IPS-20b (cell line): ENCODE data around the gene PDE1C.
"Not testable (repeated sequence)": the region's sequence is repeated elsewhere in the genome, so short reads cannot be mapped to it uniquely, and the experiment has no call there.

ENCODE experiments used
- H3K27ac ChIP-seq: one replicate; pipeline ENCODE4 v1.5.1; 2013; ENCODE audit warnings: low read length
- H3K27me3 ChIP-seq: 2 replicates; pipeline ENCODE4 v1.6.1; 2013; ENCODE audit warnings: mild to moderate bottlenecking, low read length, inconsistent platforms; ENCODE audit not compliant: insufficient read depth
- H3K36me3 ChIP-seq: 2 replicates; pipeline ENCODE4 v1.6.1; 2013; ENCODE audit warnings: low read depth, mild to moderate bottlenecking, inconsistent platforms, low read length, moderate library complexity; ENCODE audit not compliant: insufficient read depth
- H3K4me1 ChIP-seq: 2 replicates; pipeline ENCODE4 v1.6.1; 2013; ENCODE audit warnings: mild to moderate bottlenecking, control low read depth, inconsistent platforms, low read length, moderate library complexity; ENCODE audit not compliant: insufficient read depth
- H3K4me3 ChIP-seq: 2 replicates; pipeline ENCODE4 v1.5.1; 2013; ENCODE audit warnings: mild to moderate bottlenecking, low read length, inconsistent platforms
- H3K9ac ChIP-seq: 2 replicates; pipeline ENCODE4 v1.6.1; 2013; ENCODE audit warnings: low read depth, mild to moderate bottlenecking, inconsistent platforms, low read length, moderate library complexity
- H3K9me3 ChIP-seq: 2 replicates; pipeline ENCODE4 v1.6.1; 2013; ENCODE audit warnings: mild to moderate bottlenecking, low read depth, low read length, inconsistent platforms; ENCODE audit not compliant: insufficient read depth

Gene PDE1C

DNA sequence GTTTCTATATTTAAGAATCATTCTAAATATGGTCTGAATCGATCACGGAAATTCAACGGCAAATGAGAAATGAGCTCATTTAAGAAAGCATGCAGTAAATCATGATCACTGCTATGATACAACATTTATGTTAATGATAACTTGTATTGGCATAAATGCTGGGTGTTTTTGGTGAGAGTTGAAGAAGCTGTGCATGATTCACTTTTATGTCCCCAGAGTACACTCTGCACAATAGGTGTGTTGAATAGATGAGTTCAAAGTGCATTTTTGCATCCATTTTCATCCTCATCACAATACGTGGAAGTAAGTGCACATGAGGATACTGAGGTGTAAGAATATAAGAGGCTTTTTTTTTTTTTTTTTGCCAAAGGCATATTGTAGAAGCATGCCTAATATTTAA, 213.9 kb downstream of the PDE1C start:
- Histone ChIP-seq H3K9me3 (no peaks in the 10 kb centered on the region), H3K4me3 (no peak overlapping the region), H3K36me3 (no peaks in the 10 kb centered on the region), H3K27ac (no peak overlapping the region), H3K27me3 (peaks cover 44% of the 10 kb centered on the region), H3K4me1 (no peaks in the 10 kb centered on the region; the same call in 1 of the 2 replicates), H3K9ac (no peak overlapping the region)

DNA sequence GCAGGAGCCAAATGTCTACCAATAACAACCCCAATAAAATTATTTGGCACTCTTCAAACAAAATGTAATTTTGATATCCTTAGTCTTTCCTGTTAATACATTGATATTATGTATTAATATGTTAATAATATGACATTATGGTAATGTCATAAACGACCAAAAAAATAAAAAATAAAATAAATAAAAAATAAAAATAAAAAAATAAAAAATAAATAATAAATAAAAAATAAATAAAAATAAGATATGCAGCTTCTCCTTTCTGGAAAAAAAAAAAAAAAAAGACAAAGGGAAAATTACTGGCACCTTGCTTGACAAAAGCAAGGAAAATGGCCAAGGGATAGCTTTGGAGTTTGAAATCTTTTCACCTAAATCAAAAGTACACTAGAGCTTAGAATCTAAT, 214.7 kb downstream of the PDE1C start:
- Histone ChIP-seq H3K9me3 (no peaks in the 10 kb centered on the region), H3K9ac (no peak overlapping the region), H3K36me3 (no peaks in the 10 kb centered on the region), H3K27ac (no peak overlapping the region), H3K4me1 (no peaks in the 10 kb centered on the region; the same call in none of the 2 replicates), H3K4me3 (no peak overlapping the region), H3K27me3 (peaks cover 44% of the 10 kb centered on the region)

DNA sequence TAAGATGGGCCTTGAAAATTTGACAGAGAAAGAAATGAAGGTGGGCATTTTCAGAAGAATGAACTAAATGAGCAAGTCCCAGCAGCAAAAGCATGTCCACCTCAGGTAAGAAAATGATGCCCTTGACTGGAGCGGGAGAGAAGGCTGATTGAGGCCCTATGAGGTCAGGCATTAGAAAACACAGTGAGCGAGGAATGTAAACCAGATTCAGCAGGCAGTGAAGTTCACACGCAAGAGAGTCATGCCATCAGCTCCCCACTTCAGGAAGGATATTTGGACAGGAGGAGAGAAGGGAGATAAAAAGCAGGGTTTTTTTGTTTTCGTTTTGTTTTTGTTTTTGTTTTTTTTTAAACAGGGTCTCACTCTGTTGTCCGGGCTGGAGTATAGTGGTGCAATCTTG, 216.8 kb downstream of the PDE1C start:
- no peaks in the 10 kb centered on the region; the same call in none of the 2 replicates for H3K4me1 ChIP-seq
- H3K9me3 ChIP-seq = no peaks in the 10 kb centered on the region
- no peak overlapping the region for H3K4me3 ChIP-seq
- H3K36me3 ChIP-seq = no peaks in the 10 kb centered on the region
- H3K27ac ChIP-seq = no peak overlapping the region
- H3K27me3 ChIP-seq = peaks cover 44% of the 10 kb centered on the region
- H3K9ac ChIP-seq = no peak overlapping the region

DNA sequence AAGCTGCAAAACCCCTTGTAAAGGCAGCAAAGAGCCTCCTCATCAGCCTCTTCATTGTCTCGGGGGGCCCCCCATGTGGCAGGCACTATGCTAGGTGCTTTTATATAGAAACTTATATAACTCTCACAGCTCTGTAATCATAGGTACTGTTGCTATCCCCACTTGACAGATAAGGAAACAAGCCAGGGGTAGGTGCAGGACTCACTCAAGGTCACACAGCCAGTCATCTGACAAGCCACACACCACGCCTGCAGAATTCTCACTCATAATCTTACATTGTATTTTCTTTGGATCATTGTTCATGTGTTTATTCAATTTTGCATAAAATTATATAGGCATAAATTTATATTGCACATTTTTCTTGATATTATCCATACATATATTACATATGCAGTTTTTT, 217.7 kb downstream of the PDE1C start:
- H3K9me3 ChIP-seq = no peaks in the 10 kb centered on the region
- peaks cover 34% of the 10 kb centered on the region for H3K27me3 ChIP-seq
- H3K27ac ChIP-seq = no peak overlapping the region
- no peaks in the 10 kb centered on the region for H3K36me3 ChIP-seq
- no peak overlapping the region for H3K9ac ChIP-seq
- no peak overlapping the region for H3K4me3 ChIP-seq
- H3K4me1 ChIP-seq = no peaks in the 10 kb centered on the region; the same call in none of the 2 replicates

DNA sequence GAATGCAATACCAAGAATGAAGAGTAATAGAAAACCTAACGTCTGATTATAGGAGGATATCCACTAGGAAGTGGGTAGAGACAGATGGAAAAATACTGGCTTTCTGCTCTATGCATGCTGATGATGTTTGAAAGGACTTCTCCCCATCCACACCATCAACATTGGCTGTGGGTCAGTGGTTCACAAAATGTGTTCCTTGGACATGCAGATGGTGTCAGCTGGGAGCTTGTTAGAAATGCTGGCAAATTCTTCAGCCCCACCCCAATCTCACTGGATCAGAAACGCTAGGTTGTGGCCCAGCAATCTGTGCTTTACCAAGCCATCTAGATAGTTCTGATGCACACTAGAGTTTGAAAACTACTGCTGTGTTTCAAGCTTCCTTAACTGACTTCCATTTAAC, 219.1 kb downstream of the PDE1C start:
- Histone ChIP-seq H3K36me3 (no peaks in the 10 kb centered on the region), H3K4me1 (no peaks in the 10 kb centered on the region; the same call in none of the 2 replicates), H3K27ac (no peak overlapping the region), H3K27me3 (peaks cover 21% of the 10 kb centered on the region), H3K4me3 (no peak overlapping the region), H3K9ac (no peak overlapping the region), H3K9me3 (no peaks in the 10 kb centered on the region)

DNA sequence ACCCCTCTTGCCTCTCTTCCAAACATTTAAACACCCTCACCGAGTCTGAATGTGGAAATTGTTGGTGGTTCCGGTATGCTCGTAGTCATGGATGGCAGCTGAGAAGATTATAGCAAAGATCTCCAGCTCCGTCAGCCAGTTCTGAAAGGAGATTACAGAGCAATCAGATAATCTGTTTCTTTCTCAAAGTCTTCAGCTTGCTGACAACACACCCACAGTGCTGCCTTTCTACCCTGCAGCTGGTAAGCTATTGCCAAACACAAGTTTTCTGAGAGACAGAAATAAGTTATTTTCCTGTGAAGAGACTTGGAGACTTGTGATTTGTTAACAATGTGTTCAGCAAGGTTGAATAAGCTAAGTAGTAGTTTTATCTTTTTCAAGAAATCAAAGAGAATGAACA, 219.6 kb downstream of the PDE1C start:
- Histone ChIP-seq H3K9me3 (no peaks in the 10 kb centered on the region), H3K27me3 (peaks cover 17% of the 10 kb centered on the region), H3K4me3 (no peak overlapping the region), H3K36me3 (no peaks in the 10 kb centered on the region), H3K27ac (no peak overlapping the region), H3K9ac (no peak overlapping the region), H3K4me1 (no peaks in the 10 kb centered on the region; the same call in 1 of the 2 replicates)

DNA sequence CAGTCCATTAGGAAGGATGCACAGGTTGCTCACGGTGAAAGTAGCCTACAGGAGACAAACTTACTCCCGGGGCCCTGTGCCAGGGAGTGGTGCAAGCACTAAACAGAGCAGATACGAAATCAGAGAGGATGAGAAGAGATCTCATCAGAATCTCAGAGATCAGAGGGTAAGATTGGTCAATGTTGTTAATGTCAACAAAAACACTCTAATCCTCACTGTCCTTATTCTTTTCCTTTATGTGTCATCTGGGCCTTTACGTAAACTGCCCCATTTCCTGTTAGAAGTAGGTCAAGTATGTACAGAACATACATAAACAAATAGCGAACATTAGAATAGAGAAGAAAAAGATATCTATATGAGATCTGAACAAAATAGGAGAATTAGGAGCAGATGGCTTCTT, 220.1 kb downstream of the PDE1C start:
- Histone ChIP-seq H3K9me3 (no peaks in the 10 kb centered on the region; the same call in 1 of the 2 replicates), H3K4me3 (no peak overlapping the region), H3K27ac (no peak overlapping the region), H3K4me1 (no peaks in the 10 kb centered on the region; the same call in 1 of the 2 replicates), H3K27me3 (peaks cover 14% of the 10 kb centered on the region), H3K36me3 (no peaks in the 10 kb centered on the region), H3K9ac (no peak overlapping the region)

DNA sequence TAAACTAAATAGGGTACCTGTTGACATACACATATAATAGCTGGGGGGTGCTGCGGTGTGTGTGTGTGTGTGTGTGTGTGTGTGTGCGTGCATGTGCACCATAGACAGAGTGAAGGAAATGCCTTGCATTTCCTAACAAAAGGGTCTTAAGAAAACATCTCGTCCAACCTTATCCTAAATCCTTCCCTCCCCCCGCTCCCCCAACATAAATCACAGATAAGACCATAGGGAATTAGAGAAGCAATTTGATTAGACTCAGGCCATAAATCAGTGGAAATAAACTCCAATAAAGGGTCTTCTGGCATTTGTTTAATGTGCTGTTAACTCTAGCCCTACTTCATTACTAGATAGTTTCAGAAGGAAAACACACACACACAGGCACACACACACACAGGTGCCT, 234.7 kb downstream of the PDE1C start:
- Histone ChIP-seq H3K4me1 (no peaks in the 10 kb centered on the region), H3K27ac (no peak overlapping the region), H3K4me3 (no peak overlapping the region), H3K36me3 (no peaks in the 10 kb centered on the region), H3K9me3 (no peaks in the 10 kb centered on the region), H3K27me3 (no peaks in the 10 kb centered on the region), H3K9ac (no peak overlapping the region)

DNA sequence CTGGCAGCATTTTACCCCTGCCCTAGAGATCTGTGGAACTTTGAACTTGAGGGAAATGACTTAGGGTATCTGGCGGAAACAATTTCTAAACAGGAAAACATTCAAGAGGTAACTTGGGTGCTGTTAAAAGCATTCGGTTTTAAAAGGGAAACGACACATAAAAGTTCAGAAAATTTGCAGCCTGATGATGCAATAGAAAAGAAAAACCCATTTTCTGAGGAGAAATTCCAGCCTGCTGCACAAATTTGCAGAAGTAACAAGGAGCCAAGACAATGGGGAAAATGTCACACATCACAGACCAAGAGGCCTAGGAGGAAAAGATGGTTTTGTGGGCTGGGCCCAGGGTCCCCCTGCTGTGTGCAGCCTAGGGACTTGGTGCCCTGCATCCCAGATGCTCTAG, 236.6 kb downstream of the PDE1C start:
- H3K9ac ChIP-seq, H3K36me3 ChIP-seq, H3K9me3 ChIP-seq, H3K4me1 ChIP-seq, H3K27ac ChIP-seq, H3K27me3 ChIP-seq, H3K4me3 ChIP-seq: not testable (repeated sequence)

DNA sequence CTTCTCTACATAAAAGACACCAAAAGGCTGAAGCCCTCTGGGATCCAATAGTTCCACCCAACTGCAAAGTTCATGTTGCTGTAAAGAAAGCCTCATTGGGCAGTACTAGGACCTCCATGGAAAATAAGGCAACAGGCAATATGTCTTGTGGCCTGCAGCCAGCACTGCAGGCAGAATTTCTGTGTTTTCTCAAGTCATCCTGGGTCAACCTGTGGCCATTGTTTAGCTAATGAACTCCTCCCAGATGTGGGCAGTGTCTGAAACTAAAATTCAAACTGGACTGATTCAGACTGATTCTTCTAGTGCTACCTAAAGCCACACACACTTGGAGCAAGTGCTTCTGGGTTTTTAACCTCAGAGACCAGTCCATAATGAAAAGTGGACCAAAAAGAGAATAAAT, 241.7 kb downstream of the PDE1C start:
- Histone ChIP-seq H3K4me1 (0 out of 2 replicates have a peak, but pooled peaks cover 10% of the 10 kb centered on the region), H3K4me3 (no peak overlapping the region), H3K9ac (no peak overlapping the region), H3K9me3 (no peaks in the 10 kb centered on the region), H3K36me3 (no peaks in the 10 kb centered on the region), H3K27me3 (no peaks in the 10 kb centered on the region), H3K27ac (no peak overlapping the region)

DNA sequence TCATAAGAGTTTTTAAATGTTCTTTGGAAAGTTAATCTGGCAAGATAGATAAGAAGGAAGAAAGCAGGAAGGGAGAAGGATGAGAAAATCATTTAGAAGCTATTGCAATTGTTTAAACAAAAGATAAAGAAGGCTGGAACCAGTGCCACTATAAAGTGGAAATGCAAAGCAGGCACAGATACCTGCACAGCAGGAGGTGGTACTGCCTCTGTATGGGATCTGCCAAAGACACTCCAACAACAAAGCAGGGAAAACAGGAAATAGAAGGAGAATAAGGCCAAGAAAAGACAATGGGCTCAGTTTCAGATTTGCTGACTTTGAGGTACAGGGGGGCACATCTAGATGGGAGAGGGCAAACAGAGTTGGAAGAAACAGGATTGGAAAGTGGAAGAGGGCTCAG, 244.6 kb downstream of the PDE1C start:
- Histone ChIP-seq H3K9ac (no peak overlapping the region), H3K27me3 (no peaks in the 10 kb centered on the region), H3K36me3 (no peaks in the 10 kb centered on the region), H3K4me1 (0 out of 2 replicates have a peak, but pooled peaks cover 11% of the 10 kb centered on the region), H3K9me3 (no peaks in the 10 kb centered on the region), H3K4me3 (no peak overlapping the region), H3K27ac (no peak overlapping the region)

DNA sequence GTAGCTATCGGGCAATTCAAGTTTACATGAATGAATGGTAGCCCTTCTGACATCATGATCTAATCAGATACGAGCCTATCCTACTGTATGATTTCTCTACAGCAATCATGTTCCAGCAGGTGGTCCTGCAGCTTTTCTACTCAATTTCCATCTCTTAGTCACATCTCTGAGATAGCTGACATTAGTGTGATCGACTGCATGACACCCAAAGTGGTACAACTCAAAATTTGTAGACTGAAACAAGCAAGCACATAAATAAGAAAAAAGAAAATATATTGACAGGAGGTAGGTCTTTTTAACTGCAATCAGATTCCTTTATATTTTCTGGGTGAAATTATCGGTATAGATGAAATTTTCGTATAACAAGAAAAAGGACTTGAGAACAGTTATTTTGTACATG, 251.2 kb downstream of the PDE1C start:
- no peaks in the 10 kb centered on the region for H3K9me3 ChIP-seq
- H3K9ac ChIP-seq = no peak overlapping the region
- H3K36me3 ChIP-seq = no peaks in the 10 kb centered on the region
- no peaks in the 10 kb centered on the region for H3K27me3 ChIP-seq
- H3K4me3 ChIP-seq = no peak overlapping the region
- no peak overlapping the region for H3K27ac ChIP-seq
- H3K4me1 ChIP-seq = 0 out of 2 replicates have a peak, but pooled peaks cover 3% of the 10 kb centered on the region
